ENCODE data around the gene USP40. TPM values are rescaled to one million over a fixed set of nuclear protein-coding genes. Genes with fewer than 3 reads are reported as not detected.

USP40 gene
- total and polyA plus RNA-seq, 10 of the 15 experiments (the other 5 are each of a cell fraction or from before 2014, with no cell fraction given) = 3.4 to 20.8 (median 15.2) TPM

- Histone ChIP-seq H3K4me3 (no peak overlapping the region), H3K27me3 (replicated peaks in 1 of 2; ENCODE audit: control insufficient read depth in 2 of 2, insufficient read depth in 2 of 2, low read length in 1 of 2) (no peaks in the 10 kb centered on the region), H2AFZ (ENCODE audit: control insufficient read depth, low read depth, low read length) (no peak overlapping the region), H3K79me2 (ENCODE audit: control insufficient read depth, insufficient read depth, low read length) (no peaks in the 10 kb centered on the region), H3K27ac (ENCODE audit: control insufficient read depth, insufficient read depth) (0 out of 2 replicates have a peak overlapping the region, but pooled peaks have one; percentile 8), H3K9me3 (replicated peaks; ENCODE audit: control insufficient read depth, insufficient read depth, low read length) (peaks cover 6% of the 10 kb centered on the region; the same call in 2 of the 3 replicates), H3K4me1 (ENCODE audit: control insufficient read depth, insufficient read depth, low read length) (peaks cover 11% of the 10 kb centered on the region; the same call in 1 of the 2 replicates), H4K20me1 (ENCODE audit: control insufficient read depth, insufficient read depth) (no peaks in the 10 kb centered on the region), H3K9ac (ENCODE audit: control insufficient read depth, insufficient read depth, low read length) (no peak overlapping the region), H3K4me2 (ENCODE audit: control insufficient read depth, insufficient read depth) (no peak overlapping the region), H3K36me3 (ENCODE audit: control insufficient read depth in 2 of 2, insufficient read depth in 2 of 2, low read length in 1 of 2) (peaks cover 0 to 7% of the 10 kb centered on the region in 2 experiments; a peak in 3 of 4 replicates)
- 50% methylated on average over 2 of the region's 2 CpGs for WGBS (ENCODE audit: insufficient coverage, insufficient replicate concordance, low lambda C conversion rate, missing lambda C conversion rate)
- no TSS peak for BruUV-seq (replicated peaks)
- ChIA-PET RAD21 (ENCODE audit: unreplicated experiment) (interaction anchor here (0.6 kb wide), 1 partner anchor 140 kb away, joined by 3 read pairs; no protein-coding TSS in a partner anchor), CTCF (interaction anchor here (0.9 to 1.3 kb wide), 2 partner anchors 12 to 23 kb away, joined by 3 to 4 read pairs; no protein-coding TSS in a partner anchor), POLR2A (interaction anchor here (0.8 kb wide), 1 partner anchor 24 kb away, joined by 4 read pairs; no protein-coding TSS in a partner anchor), SMC1A (ENCODE audit: uncharacterized antibody, unreplicated experiment) (interaction anchor here (1.2 to 1.6 kb wide), 3 partner anchors 14 to 66 kb away, joined by 3 to 7 read pairs (median 4); no protein-coding TSS in a partner anchor)
- in situ Hi-C loops (cut with MboI) = no loop called here
- ATAC-seq (no peak), FAIRE-seq (no peak), DNase-seq (ENCODE audit: low read depth, low spot score) (no peak)
- TF ChIP-seq ZBED1 (IDR thresholded peaks at IDR 0.05; ENCODE audit: borderline replicate concordance) = no peak
- TF ChIP-seq PAX8 (IDR thresholded peaks at IDR 0.05) = no peak
- TF ChIP-seq ETV6 (conservative IDR thresholded peaks at IDR 0.05 in 1 of 2, IDR thresholded peaks at IDR 0.05 in 1 of 2; ENCODE audit: borderline replicate concordance in 1 of 2, low read depth in 1 of 2) = no peak
- TF ChIP-seq BRCA1 (IDR thresholded peaks at IDR 0.05; ENCODE audit: low read depth, low read length) = no peak
- no peak for TF ChIP-seq MTA2 (IDR thresholded peaks at IDR 0.05; ENCODE audit: low read depth)
- TF ChIP-seq RCOR1 (conservative IDR thresholded peaks at IDR 0.05; ENCODE audit: low read depth, low read length) = no peak
- TF ChIP-seq ZNF384 (IDR thresholded peaks at IDR 0.05; ENCODE audit: borderline replicate concordance, low read depth, low read length) = no peak
- TF ChIP-seq SUPT20H (IDR thresholded peaks at IDR 0.05; ENCODE audit: borderline replicate concordance, control insufficient read depth, low read depth, low read length) = no peak
- no peak for TF ChIP-seq NR2C2 (IDR thresholded peaks at IDR 0.05; ENCODE audit: borderline replicate concordance, control insufficient read depth, insufficient read length, low read depth)
- TF ChIP-seq IKZF2 (IDR thresholded peaks at IDR 0.05) = no peak
- TF ChIP-seq USF1 (IDR thresholded peaks at IDR 0.05; ENCODE audit: borderline replicate concordance, extremely low read length, insufficient read depth, low read depth, low read length) = no peak
- TF ChIP-seq MYC (IDR thresholded peaks at IDR 0.05; ENCODE audit: insufficient read depth, insufficient read length, insufficient replicate concordance, low read length, severe bottlenecking) = no peak
- no peak for TF ChIP-seq RUNX3 (IDR thresholded peaks at IDR 0.05; ENCODE audit: low read length)
- TF ChIP-seq YY1 (IDR thresholded peaks at IDR 0.05; ENCODE audit: low read depth, low read length) = no peak
- no peak for TF ChIP-seq ZBTB40 (IDR thresholded peaks at IDR 0.05; ENCODE audit: borderline replicate concordance)
- intact Hi-C loops (cut with micrococcal nuclease; ENCODE audit: unreplicated experiment) = no loop called here
Observed at GRCh38 chr2:233497692-233498091, 68.9 kb downstream of the USP40 start.

Data from GM12878 (cell line).